ENCODE results near the gene CCDC13. TPM values are rescaled to one million over a fixed set of nuclear protein-coding genes. Genes with fewer than 3 reads are reported as not detected.

Gene CCDC13
- total and polyA plus RNA-seq, 2 of the 13 experiments (the other 11 are each of a cell fraction or from before 2014, with no cell fraction given), result 0.22 to 0.51 TPM

DNA sequence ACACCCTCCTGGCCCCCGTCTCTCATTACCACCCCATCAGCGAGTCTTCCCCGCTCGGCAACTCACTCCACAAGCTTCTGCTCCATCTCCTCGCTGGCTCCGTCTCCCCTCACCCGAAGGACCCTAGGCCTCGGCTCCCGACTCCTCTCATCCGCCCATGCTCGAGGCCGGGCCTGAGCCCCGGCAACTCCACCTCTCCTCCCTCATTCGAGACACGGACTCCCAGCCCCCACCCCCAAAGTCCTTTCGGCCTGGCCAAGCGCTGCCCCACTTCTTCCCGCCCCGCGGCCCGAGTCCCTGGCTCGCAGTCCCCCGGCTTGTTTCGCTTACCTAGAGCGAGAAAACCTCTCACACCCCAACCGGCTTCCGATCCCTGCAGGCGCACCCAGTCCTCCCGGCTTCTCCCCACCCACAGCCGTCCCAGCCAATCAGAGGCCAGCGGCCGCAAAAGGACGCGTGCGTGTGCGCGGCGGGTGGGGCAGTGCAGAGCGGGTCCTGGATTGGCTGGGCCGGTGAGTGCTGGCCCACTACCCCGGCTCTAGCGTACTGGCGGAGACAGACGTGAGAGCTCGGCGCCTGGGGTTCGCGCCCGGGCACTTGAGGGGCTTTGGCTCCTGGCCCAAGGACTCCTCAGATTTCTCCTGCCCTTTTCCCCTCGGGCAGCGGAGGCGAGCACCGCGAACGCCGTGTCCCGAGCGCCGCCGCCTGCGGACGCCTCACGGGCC lies 31.2 kb upstream of the CCDC13 start, which contains the start of gene HIGD1A (continued):
- TF ChIP-seq DR1 (CRISPR knock-in tag; IDR thresholded peaks at IDR 0.05), result peak; percentile 96
- TF ChIP-seq KAT7 (CRISPR knock-in tag; IDR thresholded peaks at IDR 0.05; ENCODE audit: borderline replicate concordance), result peak; percentile 83; the same call in 1 of the 2 replicates
- no peak for TF ChIP-seq ZNF235 (CRISPR knock-in tag; IDR thresholded peaks at IDR 0.05; ENCODE audit: borderline replicate concordance)
- TF ChIP-seq ZNF501 (CRISPR knock-in tag; IDR thresholded peaks at IDR 0.05), result peak; percentile 67
- TF ChIP-seq ZKSCAN1 (IDR thresholded peaks at IDR 0.05; ENCODE audit: low read length), result no peak
- TF ChIP-seq ZNF891 (CRISPR knock-in tag; IDR thresholded peaks at IDR 0.05), result peak; percentile 91
- TF ChIP-seq, protein P1, sequence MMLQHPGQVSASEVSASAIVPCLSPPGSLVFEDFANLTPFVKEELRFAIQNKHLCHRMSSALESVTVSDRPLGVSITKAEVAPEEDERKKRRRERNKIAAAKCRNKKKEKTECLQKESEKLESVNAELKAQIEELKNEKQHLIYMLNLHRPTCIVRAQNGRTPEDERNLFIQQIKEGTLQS (CRISPR knock-in tag; IDR thresholded peaks at IDR 0.05), result no peak
- peak; percentile 72 for TF ChIP-seq ZNF547 (CRISPR knock-in tag; IDR thresholded peaks at IDR 0.05)
- 0 out of 2 replicates have a peak, but pooled peaks have one; percentile 3 for TF ChIP-seq FOSL1 (CRISPR knock-in tag; IDR thresholded peaks at IDR 0.05; ENCODE audit: borderline replicate concordance)
- peak; percentile 81 for TF ChIP-seq TBX2 (CRISPR knock-in tag; IDR thresholded peaks at IDR 0.05; ENCODE audit: borderline replicate concordance)
- no peak for TF ChIP-seq NCOR1 (IDR thresholded peaks at IDR 0.05; ENCODE audit: borderline replicate concordance, low read length)
- TF ChIP-seq, protein P2, sequence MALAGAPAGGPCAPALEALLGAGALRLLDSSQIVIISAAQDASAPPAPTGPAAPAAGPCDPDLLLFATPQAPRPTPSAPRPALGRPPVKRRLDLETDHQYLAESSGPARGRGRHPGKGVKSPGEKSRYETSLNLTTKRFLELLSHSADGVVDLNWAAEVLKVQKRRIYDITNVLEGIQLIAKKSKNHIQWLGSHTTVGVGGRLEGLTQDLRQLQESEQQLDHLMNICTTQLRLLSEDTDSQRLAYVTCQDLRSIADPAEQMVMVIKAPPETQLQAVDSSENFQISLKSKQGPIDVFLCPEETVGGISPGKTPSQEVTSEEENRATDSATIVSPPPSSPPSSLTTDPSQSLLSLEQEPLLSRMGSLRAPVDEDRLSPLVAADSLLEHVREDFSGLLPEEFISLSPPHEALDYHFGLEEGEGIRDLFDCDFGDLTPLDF (CRISPR knock-in tag; IDR thresholded peaks at IDR 0.05), result peak; percentile 64; the same call in 1 of the 2 replicates
- no peak for TF ChIP-seq FOXK2 (IDR thresholded peaks at IDR 0.05)
- TF ChIP-seq, protein P3, sequence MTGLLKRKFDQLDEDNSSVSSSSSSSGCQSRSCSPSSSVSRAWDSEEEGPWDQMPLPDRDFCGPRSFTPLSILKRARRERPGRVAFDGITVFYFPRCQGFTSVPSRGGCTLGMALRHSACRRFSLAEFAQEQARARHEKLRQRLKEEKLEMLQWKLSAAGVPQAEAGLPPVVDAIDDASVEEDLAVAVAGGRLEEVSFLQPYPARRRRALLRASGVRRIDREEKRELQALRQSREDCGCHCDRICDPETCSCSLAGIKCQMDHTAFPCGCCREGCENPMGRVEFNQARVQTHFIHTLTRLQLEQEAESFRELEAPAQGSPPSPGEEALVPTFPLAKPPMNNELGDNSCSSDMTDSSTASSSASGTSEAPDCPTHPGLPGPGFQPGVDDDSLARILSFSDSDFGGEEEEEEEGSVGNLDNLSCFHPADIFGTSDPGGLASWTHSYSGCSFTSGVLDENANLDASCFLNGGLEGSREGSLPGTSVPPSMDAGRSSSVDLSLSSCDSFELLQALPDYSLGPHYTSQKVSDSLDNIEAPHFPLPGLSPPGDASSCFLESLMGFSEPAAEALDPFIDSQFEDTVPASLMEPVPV (CRISPR knock-in tag; IDR thresholded peaks at IDR 0.05), result peak; percentile 75; the same call in 1 of the 2 replicates
- peak; percentile 76; the same call in 1 of the 2 replicates for TF ChIP-seq ZNF709 (CRISPR knock-in tag; IDR thresholded peaks at IDR 0.05)
- TF ChIP-seq HNRNPL (IDR thresholded peaks at IDR 0.05; ENCODE audit: low read depth, low read length), result 0 out of 2 replicates have a peak, but pooled peaks have one; percentile 27
- no peak for TF ChIP-seq RBAK (CRISPR knock-in tag; IDR thresholded peaks at IDR 0.05)
- TF ChIP-seq RFXAP (CRISPR knock-in tag; IDR thresholded peaks at IDR 0.05; ENCODE audit: borderline replicate concordance), result peak; percentile 73; the same call in 1 of the 2 replicates
- peak; percentile 60; the same call in 1 of the 2 replicates for TF ChIP-seq ISL2 (CRISPR knock-in tag; IDR thresholded peaks at IDR 0.05)
- no peak for TF ChIP-seq ZNF282 (IDR thresholded peaks at IDR 0.05; ENCODE audit: partially characterized antibody)
- TF ChIP-seq KDM4B (CRISPR knock-in tag; IDR thresholded peaks at IDR 0.05), result no peak; the same call in 1 of the 2 replicates
- no peak for TF ChIP-seq PAX8 (CRISPR knock-in tag; IDR thresholded peaks at IDR 0.05; ENCODE audit: borderline replicate concordance)
- 0 out of 2 replicates have a peak, but pooled peaks have one; percentile 11 for TF ChIP-seq PITX1 (CRISPR knock-in tag; IDR thresholded peaks at IDR 0.05)

All from HepG2 (cell line).